Fibroblast of skin of right biceps (primary cell): ENCODE data around the gene ZNF780A.
"Not testable (repeated sequence)": the region's sequence is repeated elsewhere in the genome, so short reads cannot be mapped to it uniquely, and the experiment has no call there.

Experiments
- DNase-seq: peaks from one replicate; pipeline ENCODE4 v3.0.0-alpha.2; 2013

The ZNF780A gene

GRCh38 chr19:40081411-40081810 lies 9.3 kb downstream of the ZNF780A start:
- no peak for DNase-seq

DNA sequence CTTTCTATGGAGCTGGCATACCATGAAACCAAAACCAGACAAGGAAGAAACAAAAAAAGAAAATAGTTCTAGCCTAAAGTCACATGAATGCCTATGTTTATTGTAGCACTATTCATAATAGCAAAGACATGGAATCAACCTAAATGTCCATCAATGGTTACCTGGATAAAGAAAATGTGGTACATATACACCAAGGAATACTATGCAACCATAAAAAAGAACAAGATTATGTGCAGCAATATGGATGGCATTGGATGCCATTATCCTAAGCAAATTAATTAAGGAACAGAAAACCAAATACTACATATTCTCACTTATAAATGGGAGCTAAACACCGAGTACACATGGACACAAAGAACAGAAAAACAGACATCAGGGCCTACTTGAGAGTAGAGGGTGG lies 10.5 kb downstream of the ZNF780A start:
- DNase-seq: no peak

GRCh38 chr19:40078377-40078776 lies 12.4 kb downstream of the ZNF780A start:
- no peak for DNase-seq

DNA sequence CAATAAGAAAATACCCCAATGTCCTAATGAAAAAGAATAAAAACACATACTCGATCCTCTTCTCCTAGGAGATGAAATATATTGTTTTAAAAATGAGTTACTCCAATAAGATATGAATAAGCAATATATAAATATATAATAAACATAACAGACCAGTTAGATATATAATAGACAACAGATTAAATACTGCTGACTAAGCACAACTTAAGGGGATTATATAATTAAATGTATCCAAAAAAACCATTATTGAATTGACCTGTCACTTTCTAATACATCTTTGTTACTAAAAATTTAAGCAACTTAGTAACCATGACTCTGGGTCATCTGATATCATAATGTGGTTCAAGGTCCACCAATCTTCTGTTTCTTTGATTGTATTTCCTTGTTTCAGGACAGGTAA lies 20.7 kb downstream of the ZNF780A start:
- DNase-seq: no peak

DNA sequence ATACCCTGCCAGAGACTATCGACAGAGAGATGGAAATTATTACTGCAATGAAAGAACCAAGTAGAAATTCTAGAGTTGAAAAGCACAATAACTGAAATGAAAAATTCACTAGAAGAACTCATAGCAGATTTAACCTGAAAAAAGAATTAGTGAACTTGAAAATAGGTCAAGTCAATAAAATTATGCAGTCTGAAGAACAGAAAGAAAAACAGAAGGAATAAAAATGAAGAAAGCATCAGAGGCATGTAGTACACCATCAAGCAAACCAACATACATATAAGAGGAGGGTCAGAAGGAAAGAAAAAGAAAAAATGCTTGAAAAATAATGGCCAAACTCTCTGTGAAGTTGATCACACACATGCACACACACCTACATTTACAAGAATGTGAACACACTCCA lies 31.1 kb downstream of the ZNF780A start:
- DNase-seq: no peak

- DNase-seq: no peak
These were observed 33.6 kb downstream of the ZNF780A start for GRCh38 chr19:40057166-40057565.

GRCh38 chr19:40056505-40056904 lies 34.2 kb downstream of the ZNF780A start:
- DNase-seq: no peak

DNA sequence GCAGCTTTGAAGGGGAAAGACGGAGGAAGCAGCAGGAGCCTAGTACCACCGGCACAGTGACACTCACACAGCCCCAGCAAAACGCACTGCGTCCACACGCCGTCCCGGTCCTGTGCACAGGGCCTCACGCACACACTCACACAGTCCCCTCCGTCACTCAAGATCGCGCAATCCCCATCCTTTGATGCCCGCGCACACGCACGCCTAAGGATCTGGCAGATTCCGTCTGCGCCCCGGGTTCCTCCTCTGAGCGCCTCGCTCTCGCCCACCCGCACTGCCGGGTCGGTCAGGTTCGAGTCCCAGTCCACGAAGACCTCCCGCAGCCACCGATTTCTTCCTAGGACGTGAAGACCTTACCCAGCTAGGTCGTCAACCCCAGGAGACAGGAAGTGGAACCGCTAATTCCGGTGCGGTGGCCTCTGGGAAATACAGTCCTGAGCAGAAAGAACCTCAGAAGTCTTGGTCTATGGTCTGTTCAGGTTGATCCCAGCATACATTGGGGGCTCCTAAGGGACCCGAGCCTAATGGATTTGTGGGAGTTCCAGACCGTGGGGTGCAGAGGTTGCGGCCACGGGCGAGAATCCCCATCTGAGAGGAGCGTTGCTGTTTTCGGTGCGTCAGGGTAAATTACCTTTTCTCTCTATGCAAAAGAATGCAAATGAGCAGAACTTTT lies 34.8 kb downstream of the ZNF780A start, which contains the start of gene ZNF780B:
Gene ZNF780B (minus strand): TSS at position 400 of the 673 bp plus-strand sequence. CDS start 5,899 bp downstream, outside the sequence.
- DNase-seq: peak; percentile 64

- DNase-seq: no peak
These were observed 35.7 kb downstream of the ZNF780A start for GRCh38 chr19:40055049-40055448.

GRCh38 chr19:40054632-40055031 lies 36.1 kb downstream of the ZNF780A start:
- DNase-seq: no peak

GRCh38 chr19:40053491-40053890 lies 37.3 kb downstream of the ZNF780A start:
- DNase-seq: no peak

GRCh38 chr19:40041718-40042117 lies 49.0 kb downstream of the ZNF780A start:
- not testable (repeated sequence) for DNase-seq

DNA sequence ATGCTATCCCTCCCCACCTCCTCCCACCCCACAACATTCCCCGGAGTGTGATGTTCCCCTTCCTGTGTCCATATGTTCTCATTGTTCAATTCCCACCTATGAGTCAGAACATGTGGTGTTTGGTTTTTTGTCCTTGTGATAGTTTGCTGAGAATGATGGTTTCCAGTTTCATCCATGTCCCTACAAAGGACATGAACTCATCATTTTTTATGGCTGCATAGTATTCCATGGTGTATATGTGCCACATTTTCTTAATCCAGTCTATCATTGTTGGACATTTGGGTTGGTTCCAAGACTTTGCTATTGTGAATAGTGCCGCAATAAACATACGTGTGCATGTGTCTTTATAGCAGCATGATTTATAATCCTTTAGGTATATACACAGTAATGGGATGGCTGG lies 52.7 kb downstream of the ZNF780A start:
- DNase-seq: not testable (repeated sequence)

DNA sequence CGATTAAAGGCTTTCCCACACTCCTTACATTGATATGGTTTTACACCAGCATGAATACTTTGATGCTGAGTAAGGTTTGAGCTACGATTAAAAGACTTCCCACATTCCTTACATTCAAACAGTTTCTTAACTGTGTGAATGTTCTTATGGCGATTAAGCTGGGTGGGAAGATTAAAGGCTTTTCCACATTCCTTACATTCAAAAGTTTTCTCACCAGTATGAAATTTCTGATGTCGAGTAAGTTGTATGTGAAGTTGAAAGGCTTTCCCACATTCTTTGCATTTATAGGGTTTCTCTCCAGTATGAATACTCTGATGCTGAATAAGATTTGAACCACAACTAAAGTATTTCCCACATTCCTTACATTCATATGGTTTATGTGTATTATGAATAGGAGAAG lies 54.7 kb downstream of the ZNF780A start:
- peak; percentile 27 for DNase-seq

- DNase-seq: no peak
These were observed 56.7 kb downstream of the ZNF780A start for GRCh38 chr19:40033989-40034560.

DNA sequence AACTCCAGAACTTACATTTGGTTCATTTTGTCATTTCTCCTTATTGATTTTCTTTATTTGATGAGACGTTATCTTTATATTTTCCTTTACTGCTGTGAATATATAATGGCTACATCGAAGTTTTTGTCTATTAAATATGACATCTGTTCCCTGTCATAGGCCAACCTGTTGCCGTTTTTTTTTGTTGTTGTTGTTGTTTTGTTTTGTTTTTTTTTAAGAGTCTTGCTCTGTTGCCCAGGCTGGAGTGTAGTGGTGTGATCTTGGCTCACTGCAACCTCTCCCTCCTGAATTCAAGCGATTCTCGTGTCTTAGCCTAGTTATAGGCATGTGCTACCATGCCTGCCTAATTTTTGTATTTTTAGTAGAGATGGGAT lies 64.2 kb downstream of the ZNF780A start:
- no peak for DNase-seq

DNA sequence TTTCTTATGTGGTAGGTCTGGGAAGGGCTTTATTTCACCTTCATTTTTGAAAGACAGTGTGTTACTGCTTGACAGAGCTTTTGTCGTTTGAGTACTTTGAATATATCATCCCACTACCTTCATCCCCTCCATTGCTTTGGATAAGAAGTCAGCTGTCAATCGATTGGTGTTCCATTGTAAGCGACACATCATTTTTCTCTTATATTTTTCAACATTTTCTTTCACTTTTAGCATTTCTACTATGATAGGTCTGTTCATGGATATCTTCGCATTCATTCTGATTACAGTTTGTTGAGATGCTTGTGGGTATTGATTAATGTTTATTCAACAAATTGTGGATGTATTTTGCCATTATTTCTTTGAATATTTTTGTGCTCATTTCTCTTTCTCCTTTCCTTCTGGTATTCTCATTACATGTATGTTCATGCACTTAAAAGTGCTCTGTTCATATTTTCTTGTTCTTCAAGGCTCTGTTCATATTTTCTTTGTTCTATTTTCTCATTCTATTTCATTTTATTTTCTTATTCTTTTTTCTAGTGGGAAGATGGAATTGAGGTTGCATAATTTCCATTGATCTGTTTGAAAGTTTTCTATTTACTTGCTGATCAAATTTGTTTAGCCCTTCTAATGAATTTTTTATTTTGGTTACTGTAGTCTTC lies 64.7 kb downstream of the ZNF780A start:
- no peak for DNase-seq

DNA sequence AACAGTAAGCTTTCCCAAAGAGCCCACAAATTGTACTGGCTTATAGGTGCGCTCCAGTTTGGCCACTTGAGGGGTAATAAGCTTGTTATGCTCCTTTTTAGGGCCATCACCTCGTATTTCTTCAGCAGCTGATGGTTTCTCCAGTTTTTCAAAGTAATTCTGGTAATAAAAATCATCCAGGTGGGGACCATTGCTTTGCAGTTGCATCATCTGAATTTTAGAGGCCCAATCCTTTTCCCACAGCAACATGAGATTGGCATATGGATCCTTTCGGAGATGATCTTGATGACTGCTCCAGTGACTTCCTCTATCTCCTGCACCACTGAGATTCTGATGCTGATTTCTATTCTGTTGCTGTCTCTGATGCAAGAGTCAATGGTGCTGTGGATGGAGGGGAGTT lies 66.8 kb downstream of the ZNF780A start:
- no peak for DNase-seq
